Left lung (tissue), 10 donors: ENCODE results near the gene IFNA21. TPM values are rescaled to one million over a fixed set of nuclear protein-coding genes. Genes with fewer than 3 reads are reported as not detected.

Source experiments
- ATAC-seq: fragments of 200-7000 bp; cut with Tn5 transposase; one replicate; pipeline ENCODE4 v1.9.1; 2020; ENCODE audit warnings: moderate library complexity
- DNase-seq, 4 donors: peaks; one replicate each; pipeline ENCODE4 v3.0.0-alpha.2; 2013 to 2020
- H3K27ac ChIP-seq, 2 donors: fragments of 200-600 bp; sonication (generic) in 1 of 2; one replicate each; pipeline versions ENCODE4 v1.5.0 to v1.8.0; 2020 to 2021
- H3K27me3 ChIP-seq, 2 donors: fragments of 200-600 bp; sonication (generic) in 1 of 2; one replicate each; pipeline versions ENCODE4 v1.5.0 to v1.8.0; 2020 to 2021
- H3K36me3 ChIP-seq, 2 donors: fragments of 200-600 bp; sonication (generic) in 1 of 2; one replicate each; pipeline versions ENCODE4 v1.5.0 to v1.8.0; 2020 to 2021
- H3K4me1 ChIP-seq, 2 donors: fragments of 200-600 bp; one replicate each; pipeline ENCODE4 v1.8.0; 2021
- H3K4me3 ChIP-seq, 2 donors: fragments of 200-600 bp; sonication (generic) in 1 of 2; one replicate each; pipeline versions ENCODE4 v1.5.0 to v1.8.0; 2020 to 2021; ENCODE audit warnings: mild to moderate bottlenecking in 1 of 2
- H3K9me3 ChIP-seq, 2 donors: fragments of 200-600 bp; sonication (generic) in 1 of 2; one replicate each; pipeline versions ENCODE4 v1.5.0 to v1.8.0; 2020 to 2021
- intact Hi-C, 2 donors: fragments of 100-400 bp; cut with DNase I; formaldehyde crosslinking; loops; one replicate each; pipeline versions ENCODE4 v1.11.2 to v1.14.2; 2022
- polyA plus RNA-seq, 6 donors: library from polyadenylated mRNA; unstranded; fragments of 120-200 nt; gene quantifications; one replicate each; pipeline ENCODE4 v1.2.1, GENCODE V29; 2013; ENCODE audit not compliant: insufficient read length in 6 of 6
- total RNA-seq, 2 donors: library from RNA; stranded (reverse); fragmentation: NEBNext Ultra II Directional; extraction: Animal tissue kit (Norgen Biotek cat#: 25700); gene quantifications; one replicate each; pipeline ENCODE4 v1.2.1, GENCODE V29; 2021
- TF ChIP-seq, protein P1 (sequence below), 2 donors: fragments of 200-600 bp; sonication (generic) in 1 of 2; IDR thresholded peaks; one replicate each; pipeline versions ENCODE4 v1.5.0 to v1.8.0; 2021; ENCODE audit warnings: antibody characterized with exemption in 2 of 2
- donor health status: DM: no; HTN: yes; CAD: no.
- donor health status: DM: no; HTN: no; CAD: no.

The IFNA21 gene
- total and polyA plus RNA-seq, 8 donors: not detected

DNA sequence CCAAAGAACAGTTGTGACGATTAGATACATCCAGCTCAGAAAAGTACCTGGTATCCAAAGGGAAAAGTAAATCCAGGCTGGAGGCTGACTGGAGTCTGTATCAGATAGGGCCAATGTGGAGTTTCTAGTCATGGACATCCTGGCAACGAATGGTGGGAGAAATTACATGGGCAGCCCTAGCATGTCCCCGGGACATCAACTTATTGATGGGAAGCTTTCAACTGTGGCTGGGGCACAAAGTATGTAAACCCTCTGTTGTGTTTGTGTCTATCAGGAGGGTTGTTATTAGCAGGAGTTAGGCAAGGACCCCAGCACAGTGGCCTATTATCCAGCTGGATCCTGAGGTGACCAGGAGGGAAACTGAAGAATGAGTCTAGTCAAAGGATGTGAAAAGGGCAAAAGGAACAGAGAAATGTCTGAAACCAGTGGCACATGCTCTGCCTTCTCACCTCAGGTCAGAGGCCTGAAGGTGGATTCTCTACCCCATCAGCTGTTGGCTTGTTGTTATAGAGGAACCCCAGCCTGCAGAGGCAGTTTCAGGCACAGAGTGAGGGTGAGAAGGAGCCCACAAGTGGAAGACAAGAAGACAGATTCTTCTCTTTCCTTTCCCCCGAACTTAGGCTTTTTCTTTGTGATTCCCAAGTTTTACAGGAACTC, 44.7 kb downstream of the IFNA21 start:
- Histone ChIP-seq H3K4me1 (peaks cover 0 to 12% of the 10 kb centered on the region in 2 donors), H3K27ac (no peak overlapping the region), H3K27me3 (no peaks in the 10 kb centered on the region), H3K36me3 (no peaks in the 10 kb centered on the region), H3K4me3 (no peak overlapping the region), H3K9me3 (no peaks in the 10 kb centered on the region)
- DNase-seq (no peak), ATAC-seq (no peak)
- TF ChIP-seq, protein P1, sequence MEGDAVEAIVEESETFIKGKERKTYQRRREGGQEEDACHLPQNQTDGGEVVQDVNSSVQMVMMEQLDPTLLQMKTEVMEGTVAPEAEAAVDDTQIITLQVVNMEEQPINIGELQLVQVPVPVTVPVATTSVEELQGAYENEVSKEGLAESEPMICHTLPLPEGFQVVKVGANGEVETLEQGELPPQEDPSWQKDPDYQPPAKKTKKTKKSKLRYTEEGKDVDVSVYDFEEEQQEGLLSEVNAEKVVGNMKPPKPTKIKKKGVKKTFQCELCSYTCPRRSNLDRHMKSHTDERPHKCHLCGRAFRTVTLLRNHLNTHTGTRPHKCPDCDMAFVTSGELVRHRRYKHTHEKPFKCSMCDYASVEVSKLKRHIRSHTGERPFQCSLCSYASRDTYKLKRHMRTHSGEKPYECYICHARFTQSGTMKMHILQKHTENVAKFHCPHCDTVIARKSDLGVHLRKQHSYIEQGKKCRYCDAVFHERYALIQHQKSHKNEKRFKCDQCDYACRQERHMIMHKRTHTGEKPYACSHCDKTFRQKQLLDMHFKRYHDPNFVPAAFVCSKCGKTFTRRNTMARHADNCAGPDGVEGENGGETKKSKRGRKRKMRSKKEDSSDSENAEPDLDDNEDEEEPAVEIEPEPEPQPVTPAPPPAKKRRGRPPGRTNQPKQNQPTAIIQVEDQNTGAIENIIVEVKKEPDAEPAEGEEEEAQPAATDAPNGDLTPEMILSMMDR (IDR thresholded peaks at IDR 0.05): no peak
- intact Hi-C loops: no loop called here

DNA sequence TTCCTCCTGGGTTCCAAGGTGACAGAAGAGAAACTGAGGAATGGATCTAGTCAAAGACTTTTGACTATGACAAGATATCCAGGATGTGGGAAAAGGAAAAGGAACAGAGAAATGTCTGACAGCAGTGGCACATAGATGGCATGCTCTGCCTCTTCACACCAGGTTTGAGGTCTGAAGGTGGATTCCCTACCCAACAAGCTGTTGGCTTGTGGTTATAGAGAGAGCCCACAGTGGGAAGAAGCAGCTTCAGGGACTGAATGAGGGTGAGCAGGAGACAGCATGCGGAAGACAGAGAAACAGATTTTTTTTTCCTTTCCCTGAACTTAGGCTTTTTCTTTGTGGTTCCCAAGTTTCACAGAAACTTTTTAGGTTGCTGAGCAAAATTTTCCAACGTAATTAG, 45.4 kb downstream of the IFNA21 start:
- H3K36me3 ChIP-seq: no peaks in the 10 kb centered on the region
- H3K9me3 ChIP-seq: no peaks in the 10 kb centered on the region
- H3K4me3 ChIP-seq: no peak overlapping the region
- peaks cover 0 to 12% of the 10 kb centered on the region in 2 donors for H3K4me1 ChIP-seq
- DNase-seq: no peak
- TF ChIP-seq, protein P1 (IDR thresholded peaks at IDR 0.05): no peak
- H3K27ac ChIP-seq: no peak overlapping the region
- no peaks in the 10 kb centered on the region for H3K27me3 ChIP-seq
- no peak for ATAC-seq
- intact Hi-C loops: no loop called here

DNA sequence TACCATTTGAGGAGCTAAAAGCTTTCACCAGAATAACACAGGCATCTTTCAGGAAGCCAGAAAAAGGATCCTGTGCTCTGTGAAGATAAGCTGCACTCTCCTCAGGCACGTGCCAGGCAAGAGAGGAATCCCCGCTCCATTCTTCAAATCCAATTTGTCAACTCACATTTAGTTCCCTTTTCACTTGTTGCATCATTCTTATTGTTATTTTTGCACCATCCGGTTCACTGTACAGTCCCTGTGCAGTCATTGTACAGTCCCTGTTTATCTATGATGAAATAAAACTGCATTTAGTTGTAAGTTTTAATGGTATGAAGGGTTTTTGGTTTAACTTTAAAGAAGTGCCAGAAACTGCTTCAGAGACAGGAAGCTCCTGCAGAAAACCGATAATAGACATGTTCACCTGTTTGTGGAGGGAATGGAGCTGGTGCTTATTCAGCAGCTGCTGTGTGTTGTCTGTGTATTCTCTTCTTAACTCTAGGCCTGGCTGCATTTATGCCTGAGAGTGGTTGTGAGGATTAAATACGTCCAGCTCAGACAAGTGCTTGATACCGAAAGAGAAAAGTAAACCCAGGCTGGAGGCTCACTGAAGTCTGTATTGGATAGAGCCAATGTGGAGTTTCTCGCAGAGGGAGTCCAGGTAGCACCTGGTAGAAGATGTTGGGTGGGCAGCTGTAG, 47.2 kb downstream of the IFNA21 start:
- TF ChIP-seq, protein P1 (IDR thresholded peaks at IDR 0.05): no peak
- Histone ChIP-seq H3K27ac (no peak overlapping the region), H3K9me3 (no peaks in the 10 kb centered on the region), H3K4me3 (no peak overlapping the region), H3K4me1 (peaks cover 0 to 12% of the 10 kb centered on the region in 2 donors), H3K36me3 (no peaks in the 10 kb centered on the region), H3K27me3 (no peaks in the 10 kb centered on the region)
- intact Hi-C loops: loop anchor here in 1 of 2 donors (10.0 kb wide), 1 partner anchor 1194 kb away; no protein-coding TSS in a partner anchor
- DNase-seq (peak in 1 of 4 donors; percentile 39), ATAC-seq (peak; percentile 37)

Other genes with a start within 250 kb of the IFNA21 start
- 1 to 10 TPM; 6.3 to 8.4 TPM for gene HACD4, start 135.0 kb downstream of the IFNA21 start, total RNA-seq
- gene HACD4, start 135.0 kb downstream of the IFNA21 start, polyA plus RNA-seq: 10 to 100 TPM in 4 of 6 donors, 1 to 10 TPM in 2; 9.4 to 12.2 (median 10.7) TPM
- not detected for gene IFNB1, start 88.7 kb downstream of the IFNA21 start, total RNA-seq
- not detected for gene IFNB1, start 88.7 kb downstream of the IFNA21 start, polyA plus RNA-seq
- gene IFNW1, start 24.8 kb downstream of the IFNA21 start, total RNA-seq: not detected
- under 1 TPM in 3 of 6 donors, not detected in 3; 0.07 to 0.15 (median 0.09) TPM for gene IFNW1, start 24.8 kb downstream of the IFNA21 start, polyA plus RNA-seq
- not detected for gene IFNA4, start 20.9 kb upstream of the IFNA21 start, total RNA-seq
- gene IFNA4, start 20.9 kb upstream of the IFNA21 start, polyA plus RNA-seq: not detected
- gene IFNA7, start 35.5 kb upstream of the IFNA21 start, total RNA-seq: not detected
- gene IFNA7, start 35.5 kb upstream of the IFNA21 start, polyA plus RNA-seq: not detected
- gene IFNA10, start 40.5 kb upstream of the IFNA21 start, total RNA-seq: not detected
- gene IFNA10, start 40.5 kb upstream of the IFNA21 start, polyA plus RNA-seq: not detected
- gene IFNA16, start 50.7 kb upstream of the IFNA21 start, total RNA-seq: not detected
- gene IFNA16, start 50.7 kb upstream of the IFNA21 start, polyA plus RNA-seq: not detected
- not detected for gene IFNA17, start 61.6 kb upstream of the IFNA21 start, total RNA-seq
- gene IFNA17, start 61.6 kb upstream of the IFNA21 start, polyA plus RNA-seq: not detected
- gene IFNA14, start 73.3 kb upstream of the IFNA21 start, total RNA-seq: not detected
- gene IFNA14, start 73.3 kb upstream of the IFNA21 start, polyA plus RNA-seq: not detected
- gene IFNA5, start 138.7 kb upstream of the IFNA21 start, total RNA-seq: not detected
- gene IFNA5, start 138.7 kb upstream of the IFNA21 start, polyA plus RNA-seq: not detected
- 10 to 100 TPM; 21.6 to 23.4 TPM for gene KLHL9, start 168.7 kb upstream of the IFNA21 start, total RNA-seq
- gene KLHL9, start 168.7 kb upstream of the IFNA21 start, polyA plus RNA-seq: 10 to 100 TPM; 39.1 to 45.5 (median 42.0) TPM
- gene IFNA6, start 184.2 kb upstream of the IFNA21 start, total RNA-seq: not detected
- not detected for gene IFNA6, start 184.2 kb upstream of the IFNA21 start, polyA plus RNA-seq
- gene IFNA13, start 201.4 kb upstream of the IFNA21 start, total RNA-seq: not detected
- gene IFNA13, start 201.4 kb upstream of the IFNA21 start, polyA plus RNA-seq: under 1 TPM in 1 of 6 donors, not detected in 5; 0.14 TPM
- gene IFNA2, start 218.7 kb upstream of the IFNA21 start, total RNA-seq: not detected
- under 1 TPM in 1 of 6 donors, not detected in 5; 0.13 TPM for gene IFNA2, start 218.7 kb upstream of the IFNA21 start, polyA plus RNA-seq
- not detected for gene IFNA8, start 242.5 kb upstream of the IFNA21 start, total RNA-seq
- gene IFNA8, start 242.5 kb upstream of the IFNA21 start, polyA plus RNA-seq: not detected